Activated CD8-positive, alpha-beta memory T cell treated with anti-CD3 and anti-CD28 coated beads for 4 hours (primary cell): Measurements from ENCODE around the gene BRIP1.
"Not testable (repeated sequence)": the region's sequence is repeated elsewhere in the genome, so short reads cannot be mapped to it uniquely, and the experiment has no call there.

ENCODE experiments used
- DNase-seq, 2 donors: peaks; one replicate each; pipeline ENCODE4 v3.0.0-alpha.2; 2020; ENCODE audit warnings: low read depth in 2 of 2

BRIP1 gene

DNA sequence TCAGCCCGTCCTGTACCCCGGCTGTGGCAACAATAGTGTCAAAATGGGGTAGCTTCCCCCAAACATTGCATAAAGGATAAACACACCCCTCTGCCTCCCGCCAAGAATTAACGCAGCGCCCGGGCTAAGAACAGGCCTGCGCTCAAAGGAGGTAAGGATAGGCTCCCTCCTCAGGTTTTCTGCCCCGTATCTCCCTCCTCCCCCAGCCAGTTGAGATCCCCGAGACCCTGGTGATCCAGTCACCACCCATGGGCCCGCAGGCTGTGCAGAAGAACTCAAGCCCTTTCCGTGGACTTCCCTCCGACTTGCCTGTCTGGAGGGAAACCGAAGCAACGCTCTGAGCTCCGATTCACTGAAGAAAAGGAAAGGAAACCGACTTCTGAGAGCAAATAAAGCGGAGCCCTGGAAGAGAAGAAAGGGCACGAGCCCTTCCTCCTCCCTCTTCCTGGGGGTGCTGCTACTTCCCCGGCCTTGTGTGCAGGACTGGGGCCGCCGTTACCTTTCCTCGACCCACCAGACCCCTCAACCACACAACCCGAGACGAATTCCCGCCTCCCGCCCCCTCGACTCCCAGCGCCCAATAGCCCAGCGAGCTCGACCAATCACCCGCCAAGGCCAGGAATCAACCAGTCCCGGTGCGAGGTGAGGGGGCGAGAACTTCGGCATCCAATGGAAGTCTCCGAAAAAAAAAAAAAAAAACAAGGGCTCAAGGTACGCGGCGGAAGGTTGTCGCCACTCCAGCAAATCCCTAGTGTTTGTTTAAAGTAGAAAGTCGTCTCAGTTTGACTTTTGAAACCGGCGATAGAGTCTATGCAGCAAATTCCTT is at the start of gene BRIP1:
TSS of gene BRIP1 (minus strand) at position 554 of the 826 bp plus-strand sequence. CDS start 1,989 bp downstream, outside the sequence.
- peak; percentile 71 to 77 for DNase-seq

DNA sequence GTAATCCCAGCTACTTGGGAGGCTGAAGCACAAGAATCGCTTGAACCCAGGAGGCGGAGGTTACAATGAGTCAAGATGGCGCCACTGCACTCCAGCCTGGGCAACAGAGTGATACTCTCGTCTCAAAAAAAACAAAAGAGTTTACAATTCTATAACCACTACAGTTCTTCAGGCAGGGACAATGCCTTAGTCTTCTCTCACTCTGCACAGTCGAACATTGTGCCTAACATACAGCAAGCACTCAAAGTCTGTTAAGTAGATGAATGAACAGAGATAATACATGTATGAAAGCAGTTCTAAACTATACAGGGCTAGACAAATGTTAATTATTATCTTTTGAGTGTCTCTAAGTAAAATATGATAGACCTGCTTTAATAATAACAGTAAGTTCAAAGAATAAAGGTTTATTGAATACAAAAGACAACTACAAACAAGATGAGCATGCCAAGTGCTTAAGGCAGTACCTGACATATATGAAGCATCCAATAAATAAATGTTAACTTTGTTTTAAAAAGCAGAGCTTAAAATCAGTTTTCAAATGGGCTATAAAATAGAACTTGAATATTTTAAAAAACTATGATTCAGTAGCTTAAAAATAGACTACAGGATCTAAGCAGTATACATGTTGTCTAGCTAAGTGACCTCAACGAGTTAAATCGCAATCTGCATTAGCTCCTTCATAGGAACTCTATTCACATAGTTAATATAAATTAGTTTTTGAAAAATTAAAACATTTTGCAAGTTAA is 45.1 kb upstream of the BRIP1 start:
- DNase-seq = no peak

DNA sequence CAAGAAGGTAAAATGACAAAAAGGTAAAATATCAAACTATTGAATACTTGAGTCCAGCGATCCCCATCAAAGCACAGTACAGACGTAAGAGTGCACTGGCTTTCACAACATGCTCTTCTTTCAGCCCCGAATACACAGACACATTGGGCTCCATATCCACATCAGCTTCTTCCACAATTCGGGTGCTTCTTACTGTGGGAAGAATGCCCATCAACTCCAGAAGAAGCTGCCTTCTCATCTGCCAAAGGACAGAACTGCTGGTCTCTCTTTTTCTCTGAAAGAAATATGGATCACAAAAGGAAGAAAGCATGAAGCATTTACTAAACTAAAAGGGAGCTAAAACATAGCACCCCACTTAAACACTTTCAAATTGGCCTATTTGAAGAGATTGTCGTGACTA is 44.0 kb upstream of the BRIP1 start:
- no peak for DNase-seq

- DNase-seq = no peak
Measured at GRCh38 chr17:61904094-61904710, 40.9 kb upstream of the BRIP1 start.

DNA sequence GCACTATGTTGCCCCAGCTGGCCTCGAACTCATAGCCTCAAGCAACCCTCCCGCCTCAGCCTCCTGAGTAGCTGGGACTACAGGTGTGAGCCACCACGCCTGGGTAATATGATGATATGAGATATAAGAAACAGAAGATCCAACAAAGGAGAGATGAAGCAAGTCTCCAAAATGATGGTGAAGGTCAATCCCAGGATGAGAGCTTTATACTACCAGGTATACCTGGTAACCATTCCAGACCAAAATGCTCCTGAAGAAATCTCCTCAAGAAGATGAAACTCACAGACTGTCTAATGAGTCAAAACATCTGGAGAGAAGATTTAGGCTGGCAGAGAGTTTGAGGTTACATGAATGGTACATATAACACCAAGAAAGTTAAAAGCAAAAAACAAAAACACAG is 39.9 kb upstream of the BRIP1 start:
- no peak for DNase-seq

DNA sequence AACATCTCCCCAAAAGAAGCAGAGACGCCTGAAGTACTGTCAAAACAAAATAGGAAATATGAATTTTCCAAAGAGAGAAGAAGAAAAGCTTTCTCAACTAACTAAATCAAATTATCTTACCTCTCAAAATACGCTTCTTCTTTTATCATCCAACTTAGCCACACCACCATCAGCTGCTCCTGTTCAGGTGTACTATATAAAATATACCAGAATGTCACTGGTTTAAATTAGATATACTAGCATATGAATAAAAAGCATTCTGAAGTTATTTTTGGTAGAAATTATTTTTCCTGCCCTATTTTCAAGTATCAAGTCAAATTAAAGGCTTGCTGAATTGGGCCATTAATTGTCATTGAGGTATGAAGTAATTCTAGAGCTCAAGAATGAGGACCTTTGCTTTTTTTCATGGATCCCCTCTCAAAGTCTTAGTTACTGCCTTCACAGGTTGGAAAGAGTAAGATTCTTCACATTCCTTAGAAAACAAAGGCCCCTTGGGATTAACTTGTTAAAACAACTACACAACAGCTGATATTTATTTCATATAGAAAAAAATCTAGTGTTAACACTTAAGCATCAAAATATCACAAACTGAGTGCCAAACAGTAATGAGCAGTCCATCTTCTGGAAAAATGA is 34.3 kb upstream of the BRIP1 start:
- no peak for DNase-seq

DNA sequence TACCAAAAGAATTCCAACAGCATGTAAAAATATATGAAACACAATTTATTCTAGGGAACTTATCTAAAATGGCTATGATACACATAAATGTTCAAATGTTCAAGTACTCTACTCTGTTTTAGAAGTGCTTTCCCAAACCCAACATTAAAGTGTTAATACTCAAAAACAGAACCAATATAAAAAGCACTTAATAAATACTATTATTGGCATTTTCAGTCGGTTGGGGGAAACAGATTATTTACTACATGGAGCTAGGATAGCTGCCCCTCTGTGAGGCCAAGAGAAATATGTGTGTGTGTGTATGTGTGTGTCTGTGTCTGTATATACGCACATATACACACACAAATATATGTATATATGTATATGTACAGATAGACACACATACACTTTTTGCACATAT is 32.1 kb upstream of the BRIP1 start:
- no peak for DNase-seq

GRCh38 chr17:61894310-61894709 is 31.0 kb upstream of the BRIP1 start:
- not testable (repeated sequence) for DNase-seq

DNA sequence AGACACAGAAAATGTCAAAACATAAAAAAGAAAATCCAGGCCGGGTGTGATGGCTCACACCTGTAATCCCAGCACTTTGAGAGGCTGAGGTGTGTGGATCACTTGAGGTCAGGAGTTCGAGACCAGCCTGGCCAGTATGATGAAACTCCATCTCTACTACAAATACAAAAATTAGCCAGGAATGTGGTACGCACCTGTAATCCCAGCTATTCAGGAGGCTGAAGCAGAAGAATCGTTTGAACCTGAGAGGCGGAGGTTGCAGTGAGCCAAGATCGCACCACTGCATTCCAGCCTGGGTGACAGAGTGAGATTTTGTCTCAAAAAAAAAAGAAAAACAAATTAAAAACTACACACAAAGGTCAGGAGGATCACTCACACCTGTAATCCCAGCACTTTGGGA is 24.4 kb upstream of the BRIP1 start:
- DNase-seq = not testable (repeated sequence)

GRCh38 chr17:61885865-61886264 is 22.5 kb upstream of the BRIP1 start:
- not testable (repeated sequence) for DNase-seq

GRCh38 chr17:61884864-61885263 is 21.5 kb upstream of the BRIP1 start:
- DNase-seq = no peak

- DNase-seq = no peak
Measured at GRCh38 chr17:61880589-61881102, 17.3 kb upstream of the BRIP1 start.

- no peak for DNase-seq
Measured at GRCh38 chr17:61878984-61879612, 15.8 kb upstream of the BRIP1 start.

GRCh38 chr17:61878520-61878919 is 15.2 kb upstream of the BRIP1 start:
- no peak for DNase-seq

DNA sequence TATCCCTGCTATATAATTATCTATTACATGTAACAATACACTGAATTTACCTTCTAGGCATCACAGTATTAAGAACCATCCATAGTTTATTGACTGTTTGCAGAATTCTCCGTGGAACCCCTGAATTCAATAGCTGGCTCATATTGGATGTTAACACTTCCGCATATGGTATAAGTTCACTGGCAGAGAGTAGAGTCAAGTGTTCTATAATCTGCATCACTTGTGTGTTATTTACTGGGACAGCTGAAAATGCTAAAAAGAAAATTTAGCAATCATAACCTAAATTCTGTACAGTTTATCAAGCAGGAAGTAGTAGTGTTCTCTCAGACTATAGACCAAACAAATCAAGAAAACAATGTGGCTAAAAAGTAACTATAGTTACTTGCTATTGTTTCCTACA is 14.5 kb upstream of the BRIP1 start:
- no peak for DNase-seq

DNA sequence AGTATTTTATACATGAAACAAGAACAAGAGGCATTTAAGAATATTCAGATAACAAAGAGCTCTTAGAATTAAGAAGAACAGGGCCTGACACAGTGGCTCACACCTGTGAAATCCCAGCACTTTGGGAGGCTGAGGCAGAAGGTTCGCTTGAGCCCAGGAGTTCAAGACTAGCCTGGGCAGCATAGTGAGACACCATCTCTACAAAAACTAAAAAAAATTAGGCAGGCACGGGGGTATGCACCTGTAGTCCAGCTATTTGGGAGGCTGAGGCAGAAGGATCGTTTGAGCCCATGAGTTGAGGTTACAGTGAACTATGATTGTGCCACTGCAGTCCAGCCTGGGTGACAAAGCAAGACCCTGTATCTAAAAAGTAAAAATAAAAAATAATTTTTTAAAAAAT is 12.5 kb upstream of the BRIP1 start:
- no peak for DNase-seq

DNA sequence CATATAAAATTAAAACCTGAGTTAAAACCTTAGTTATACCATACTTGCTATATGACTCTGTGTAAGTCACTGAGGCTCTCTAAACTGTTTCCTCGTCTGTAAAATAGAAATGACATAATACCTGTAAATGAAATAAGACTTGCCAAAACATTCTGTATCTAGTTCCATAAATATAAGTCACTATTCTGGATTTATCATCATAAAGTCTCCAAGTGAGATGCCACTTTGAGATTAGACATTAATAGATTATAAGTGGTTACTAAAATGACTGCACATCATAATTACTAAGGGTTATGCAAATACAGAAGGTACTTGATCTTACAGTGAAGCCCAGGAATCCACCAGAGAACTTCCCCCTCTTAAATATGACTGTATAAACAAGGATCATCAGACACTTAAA is 12.0 kb upstream of the BRIP1 start:
- DNase-seq = no peak

- no peak for DNase-seq
Measured at GRCh38 chr17:61874075-61874474, 10.7 kb upstream of the BRIP1 start.

GRCh38 chr17:61872099-61872498 is 8.8 kb upstream of the BRIP1 start:
- no peak for DNase-seq

GRCh38 chr17:61869138-61869537 is 5.8 kb upstream of the BRIP1 start:
- no peak for DNase-seq

DNA sequence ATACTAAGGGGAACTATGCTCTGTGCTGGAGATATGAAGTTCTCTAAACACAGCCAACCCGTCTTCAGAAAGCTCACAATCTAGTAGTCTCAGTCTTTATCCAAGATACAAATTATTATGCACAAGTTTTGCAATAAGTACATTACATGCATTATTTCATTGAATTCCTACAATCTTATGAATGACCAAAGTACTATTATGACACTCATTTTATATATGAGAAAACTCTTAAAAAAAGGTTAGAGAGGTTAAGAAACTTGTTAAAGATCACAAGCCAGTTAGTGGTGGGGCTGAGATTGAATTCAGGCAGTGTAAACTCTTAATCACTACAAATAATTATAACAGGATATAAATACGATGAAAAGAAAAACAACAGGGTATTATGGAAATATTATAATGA is 4.7 kb upstream of the BRIP1 start:
- no peak for DNase-seq

GRCh38 chr17:61867033-61867432 is 3.7 kb upstream of the BRIP1 start:
- no peak for DNase-seq
